HEK293 (cell line): ENCODE data around the gene CEP350.

ENCODE experiments used
- CTCF ChIA-PET: fragments of 350-600 bp; formaldehyde crosslinking; extraction: SDS; loops from one replicate; lab custom pipeline; 2021; ENCODE audit warnings: antibody characterized with exemption; lab: Yijun Ruan, JAX
- POLR2A ChIA-PET: fragments of 300-600 bp; formaldehyde crosslinking; extraction: SDS; loops from one replicate; lab custom pipeline; 2020; ENCODE audit warnings: antibody characterized with exemption, inconsistent platforms; lab: Yijun Ruan, JAX
- H3K27ac ChIP-seq: fragments of 200-500 bp; sonication (Bioruptor generic); 2 replicates; pipeline ENCODE4 v1.5.1; 2014; ENCODE audit warnings: low read depth, low read length, control low read depth, inconsistent platforms; ENCODE audit errors: extremely low read depth
- H3K36me3 ChIP-seq, 2 experiments: fragments of 200-500 bp in 1 of 2; sonication (Bioruptor generic) in 1 of 2; 1 replicate in 1 of 2; 2 replicates in 1 of 2; pipeline ENCODE4 v1.5.1; 2014 to 2017; ENCODE audit warnings: inconsistent platforms in 2 of 2, low read length in 2 of 2; ENCODE audit not compliant: control insufficient read depth in 2 of 2, insufficient read depth in 1 of 2
- H3K4me1 ChIP-seq: fragments of 200-500 bp; sonication (Bioruptor generic); 2 replicates; pipeline ENCODE4 v1.5.1; 2014; ENCODE audit warnings: mild to moderate bottlenecking, low read length, inconsistent platforms; ENCODE audit not compliant: control insufficient read depth, insufficient read depth
- H3K4me3 ChIP-seq: 2 replicates; pipeline ENCODE4 v1.5.1; 2011; ENCODE audit warnings: low read depth, mild to moderate bottlenecking, control low read depth, low read length, moderate library complexity
- H3K9me3 ChIP-seq: fragments of 200-500 bp; sonication (Bioruptor generic); 2 replicates; pipeline ENCODE4 v1.5.1; 2014; ENCODE audit warnings: low read depth, low read length, inconsistent platforms; ENCODE audit not compliant: control insufficient read depth, insufficient read depth
- FEZF1 ChIP-seq: fragments of 450-650 bp; formaldehyde crosslinking; IDR thresholded peaks from 2 replicates; pipeline ENCODE4 v1.5.1; 2016; ENCODE audit warnings: missing biosample characterization, missing genetic modification characterization
- GLIS1 ChIP-seq: fragments of 450-650 bp; formaldehyde crosslinking; IDR thresholded peaks from 2 replicates; pipeline ENCODE4 v1.5.1; 2016; ENCODE audit warnings: missing biosample characterization, missing genetic modification characterization
- KLF10 ChIP-seq: fragments of 450-650 bp; IDR thresholded peaks from 2 replicates; pipeline ENCODE4 v1.5.1; 2018; ENCODE audit warnings: missing biosample characterization, mild to moderate bottlenecking, missing genetic modification characterization
- KLF16 ChIP-seq: fragments of 450-650 bp; formaldehyde crosslinking; IDR thresholded peaks from 2 replicates; pipeline ENCODE4 v1.5.1; 2017; ENCODE audit warnings: missing biosample characterization, missing genetic modification characterization
- KLF7 ChIP-seq: fragments of 450-650 bp; formaldehyde crosslinking; IDR thresholded peaks from 2 replicates; pipeline ENCODE4 v1.5.1; 2016; ENCODE audit warnings: missing biosample characterization, missing genetic modification characterization, borderline replicate concordance
- KLF8 ChIP-seq: fragments of 450-650 bp; formaldehyde crosslinking; IDR thresholded peaks from 2 replicates; pipeline ENCODE4 v1.5.1; 2016; ENCODE audit warnings: missing biosample characterization, missing genetic modification characterization
- MZF1 ChIP-seq: fragments of 450-650 bp; formaldehyde crosslinking; IDR thresholded peaks from 2 replicates; pipeline ENCODE4 v1.5.1; 2017; ENCODE audit warnings: missing biosample characterization, missing genetic modification characterization, borderline replicate concordance
- PRDM1 ChIP-seq: fragments of 450-650 bp; formaldehyde crosslinking; IDR thresholded peaks from 2 replicates; pipeline ENCODE4; 2016; ENCODE audit warnings: missing biosample characterization, missing genetic modification characterization
- TRIM28 ChIP-seq: IDR thresholded peaks from 2 replicates; pipeline ENCODE4 v1.6.1; 2011; ENCODE audit warnings: low read length, control low read depth, borderline replicate concordance
- WT1 ChIP-seq: fragments of 450-650 bp; formaldehyde crosslinking; IDR thresholded peaks from 2 replicates; pipeline ENCODE4 v1.5.1; 2016; ENCODE audit warnings: missing biosample characterization, missing genetic modification characterization
- ZBTB17 ChIP-seq: fragments of 450-650 bp; formaldehyde crosslinking; IDR thresholded peaks from 2 replicates; pipeline ENCODE4 v1.5.1; 2016; ENCODE audit warnings: missing biosample characterization, missing genetic modification characterization
- ZFP69B ChIP-seq: fragments of 450-650 bp; formaldehyde crosslinking; IDR thresholded peaks from 2 replicates; pipeline ENCODE4 v1.5.1; 2016; ENCODE audit warnings: missing biosample characterization, missing genetic modification characterization
- ZNF175 ChIP-seq: fragments of 450-650 bp; formaldehyde crosslinking; IDR thresholded peaks from 2 replicates; pipeline ENCODE4 v1.5.1; 2016; ENCODE audit warnings: missing biosample characterization, missing genetic modification characterization
- ZNF239 ChIP-seq: fragments of 450-650 bp; formaldehyde crosslinking; IDR thresholded peaks from 2 replicates; pipeline ENCODE4 v1.5.1; 2016; ENCODE audit warnings: missing biosample characterization, missing genetic modification characterization
- ZNF335 ChIP-seq: fragments of 450-650 bp; formaldehyde crosslinking; conservative IDR thresholded peaks from 2 replicates; pipeline ENCODE4 v1.5.1; 2016; ENCODE audit warnings: missing biosample characterization, missing genetic modification characterization
- ZNF341 ChIP-seq: fragments of 450-650 bp; formaldehyde crosslinking; IDR thresholded peaks from 2 replicates; pipeline ENCODE4; 2016; ENCODE audit warnings: low read depth, missing biosample characterization, missing genetic modification characterization
- ZNF530 ChIP-seq: fragments of 450-650 bp; formaldehyde crosslinking; IDR thresholded peaks from 2 replicates; pipeline ENCODE4 v1.5.1; 2016; ENCODE audit warnings: low read depth, missing biosample characterization, missing genetic modification characterization
- ZNF626 ChIP-seq: fragments of 450-650 bp; sonication (Bioruptor Pico); formaldehyde crosslinking; IDR thresholded peaks from 2 replicates; pipeline ENCODE4 v1.5.1; 2018; ENCODE audit warnings: missing biosample characterization, missing genetic modification characterization, inconsistent platforms
- TF ChIP-seq, protein P1 (sequence below): fragments of 450-650 bp; formaldehyde crosslinking; IDR thresholded peaks from 2 replicates; pipeline ENCODE4 v1.5.1; 2016; ENCODE audit warnings: missing biosample characterization, missing genetic modification characterization
- TF ChIP-seq, protein P2 (sequence below): fragments of 450-650 bp; formaldehyde crosslinking; IDR thresholded peaks from 2 replicates; pipeline ENCODE4 v1.5.1; 2016; ENCODE audit warnings: missing biosample characterization, missing genetic modification characterization
- TF ChIP-seq, protein P3 (sequence below): fragments of 450-650 bp; formaldehyde crosslinking; IDR thresholded peaks from 2 replicates; pipeline ENCODE4 v1.5.0; 2017; ENCODE audit warnings: missing biosample characterization, missing genetic modification characterization, borderline replicate concordance
- TF ChIP-seq, protein P4 (sequence below): fragments of 450-650 bp; formaldehyde crosslinking; IDR thresholded peaks from 2 replicates; pipeline ENCODE4 v1.5.1; 2016; ENCODE audit warnings: missing biosample characterization, missing genetic modification characterization, low read depth
- TF ChIP-seq, protein P5 (sequence below): fragments of 450-650 bp; formaldehyde crosslinking; conservative IDR thresholded peaks from 2 replicates; pipeline ENCODE4 v1.5.1; 2016; ENCODE audit warnings: low read depth, missing biosample characterization, missing genetic modification characterization

Gene CEP350

DNA sequence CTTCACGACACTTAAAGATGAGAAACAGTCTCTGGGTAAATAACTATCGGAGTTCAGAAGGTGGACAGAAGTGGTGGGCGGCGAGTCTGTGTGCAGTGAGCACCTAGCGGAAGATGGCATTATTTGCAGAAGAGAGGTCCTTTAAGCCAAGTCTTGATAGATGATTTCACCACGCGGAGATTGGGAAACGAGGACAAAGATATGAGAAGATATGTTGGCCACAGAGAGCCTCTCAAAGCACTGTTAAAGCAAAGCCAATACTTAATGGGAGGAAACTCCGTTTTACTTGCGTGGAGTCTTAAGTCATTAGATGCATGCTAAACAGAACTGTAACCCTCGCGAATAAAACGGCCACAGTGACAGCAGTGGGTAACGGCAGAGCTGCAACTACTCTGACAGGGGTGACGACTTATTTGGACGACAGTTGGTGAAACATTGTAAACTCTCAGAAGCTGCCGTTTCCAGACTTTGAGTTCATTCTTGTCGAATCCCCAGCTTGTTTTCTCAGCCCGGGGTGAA lies 577 bp upstream of the CEP350 start:
- H3K9me3 ChIP-seq, result no peaks in the 10 kb centered on the region
- peak overlapping the region; percentile 93 for H3K27ac ChIP-seq
- peak overlapping the region; percentile 100 for H3K4me3 ChIP-seq
- H3K4me1 ChIP-seq, result peaks cover 4% of the 10 kb centered on the region; the same call in 1 of the 2 replicates
- POLR2A ChIA-PET, result interaction anchor here (0.7 to 2.9 kb wide), 6 partner anchors 15 to 72 kb away, joined by 3 to 29 read pairs (median 4); partner anchors contain the start of gene TOR1AIP1
- H3K36me3 ChIP-seq, result no peaks in the 10 kb centered on the region
- CTCF ChIA-PET, result interaction anchor here (0.6 to 1.8 kb wide), 6 partner anchors 17 to 170 kb away, joined by 3 to 6 read pairs (median 4); no protein-coding TSS in a partner anchor
- TF ChIP-seq GLIS1 (tag by site-specific recombination) (no peak), WT1 (tag by site-specific recombination) (peak; percentile 12; the same call in 1 of the 2 replicates), ZNF335 (tag by site-specific recombination) (peak; percentile 78), KLF8 (tag by site-specific recombination) (no peak), FEZF1 (tag by site-specific recombination) (no peak; the same call in 1 of the 2 replicates), ZNF175 (tag by site-specific recombination) (no peak), PRDM1 (tag by site-specific recombination) (peak; percentile 65; the same call in 1 of the 2 replicates), KLF16 (0 out of 2 replicates have a peak, but pooled peaks have one; percentile 42), ZNF239 (tag by site-specific recombination) (no peak), ZNF626 (no peak), ZNF341 (0 out of 2 replicates have a peak, but pooled peaks have one; percentile 8), KLF10 (tag by site-specific recombination) (no peak), ZBTB17 (tag by site-specific recombination) (peak; percentile 82), KLF7 (tag by site-specific recombination) (no peak), TRIM28 (0 out of 2 replicates have a peak, but pooled peaks have one; percentile 84), MZF1 (tag by site-specific recombination) (peak; percentile 52; the same call in 1 of the 2 replicates), ZNF530 (tag by site-specific recombination) (no peak), ZFP69B (tag by site-specific recombination) (peak; percentile 63; the same call in 1 of the 2 replicates)
- TF ChIP-seq, protein P1, sequence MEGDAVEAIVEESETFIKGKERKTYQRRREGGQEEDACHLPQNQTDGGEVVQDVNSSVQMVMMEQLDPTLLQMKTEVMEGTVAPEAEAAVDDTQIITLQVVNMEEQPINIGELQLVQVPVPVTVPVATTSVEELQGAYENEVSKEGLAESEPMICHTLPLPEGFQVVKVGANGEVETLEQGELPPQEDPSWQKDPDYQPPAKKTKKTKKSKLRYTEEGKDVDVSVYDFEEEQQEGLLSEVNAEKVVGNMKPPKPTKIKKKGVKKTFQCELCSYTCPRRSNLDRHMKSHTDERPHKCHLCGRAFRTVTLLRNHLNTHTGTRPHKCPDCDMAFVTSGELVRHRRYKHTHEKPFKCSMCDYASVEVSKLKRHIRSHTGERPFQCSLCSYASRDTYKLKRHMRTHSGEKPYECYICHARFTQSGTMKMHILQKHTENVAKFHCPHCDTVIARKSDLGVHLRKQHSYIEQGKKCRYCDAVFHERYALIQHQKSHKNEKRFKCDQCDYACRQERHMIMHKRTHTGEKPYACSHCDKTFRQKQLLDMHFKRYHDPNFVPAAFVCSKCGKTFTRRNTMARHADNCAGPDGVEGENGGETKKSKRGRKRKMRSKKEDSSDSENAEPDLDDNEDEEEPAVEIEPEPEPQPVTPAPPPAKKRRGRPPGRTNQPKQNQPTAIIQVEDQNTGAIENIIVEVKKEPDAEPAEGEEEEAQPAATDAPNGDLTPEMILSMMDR (tag by site-specific recombination), result peak; percentile 75; the same call in 1 of the 2 replicates
- TF ChIP-seq, protein P2, sequence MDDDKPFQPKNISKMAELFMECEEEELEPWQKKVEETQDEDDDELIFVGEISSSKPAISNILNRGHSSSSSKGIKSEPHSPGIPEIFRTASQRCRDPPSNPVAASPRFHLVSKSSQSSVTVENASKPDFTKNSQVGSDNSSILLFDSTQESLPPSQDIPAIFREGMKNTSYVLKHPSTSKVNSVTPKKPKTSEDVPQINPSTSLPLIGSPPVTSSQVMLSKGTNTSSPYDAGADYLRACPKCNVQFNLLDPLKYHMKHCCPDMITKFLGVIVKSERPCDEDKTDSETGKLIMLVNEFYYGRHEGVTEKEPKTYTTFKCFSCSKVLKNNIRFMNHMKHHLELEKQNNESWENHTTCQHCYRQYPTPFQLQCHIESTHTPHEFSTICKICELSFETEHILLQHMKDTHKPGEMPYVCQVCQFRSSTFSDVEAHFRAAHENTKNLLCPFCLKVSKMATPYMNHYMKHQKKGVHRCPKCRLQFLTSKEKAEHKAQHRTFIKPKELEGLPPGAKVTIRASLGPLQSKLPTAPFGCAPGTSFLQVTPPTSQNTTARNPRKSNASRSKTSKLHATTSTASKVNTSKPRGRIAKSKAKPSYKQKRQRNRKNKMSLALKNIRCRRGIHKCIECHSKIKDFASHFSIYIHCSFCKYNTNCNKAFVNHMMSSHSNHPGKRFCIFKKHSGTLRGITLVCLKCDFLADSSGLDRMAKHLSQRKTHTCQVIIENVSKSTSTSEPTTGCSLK (tag by site-specific recombination), result no peak
- TF ChIP-seq, protein P3, sequence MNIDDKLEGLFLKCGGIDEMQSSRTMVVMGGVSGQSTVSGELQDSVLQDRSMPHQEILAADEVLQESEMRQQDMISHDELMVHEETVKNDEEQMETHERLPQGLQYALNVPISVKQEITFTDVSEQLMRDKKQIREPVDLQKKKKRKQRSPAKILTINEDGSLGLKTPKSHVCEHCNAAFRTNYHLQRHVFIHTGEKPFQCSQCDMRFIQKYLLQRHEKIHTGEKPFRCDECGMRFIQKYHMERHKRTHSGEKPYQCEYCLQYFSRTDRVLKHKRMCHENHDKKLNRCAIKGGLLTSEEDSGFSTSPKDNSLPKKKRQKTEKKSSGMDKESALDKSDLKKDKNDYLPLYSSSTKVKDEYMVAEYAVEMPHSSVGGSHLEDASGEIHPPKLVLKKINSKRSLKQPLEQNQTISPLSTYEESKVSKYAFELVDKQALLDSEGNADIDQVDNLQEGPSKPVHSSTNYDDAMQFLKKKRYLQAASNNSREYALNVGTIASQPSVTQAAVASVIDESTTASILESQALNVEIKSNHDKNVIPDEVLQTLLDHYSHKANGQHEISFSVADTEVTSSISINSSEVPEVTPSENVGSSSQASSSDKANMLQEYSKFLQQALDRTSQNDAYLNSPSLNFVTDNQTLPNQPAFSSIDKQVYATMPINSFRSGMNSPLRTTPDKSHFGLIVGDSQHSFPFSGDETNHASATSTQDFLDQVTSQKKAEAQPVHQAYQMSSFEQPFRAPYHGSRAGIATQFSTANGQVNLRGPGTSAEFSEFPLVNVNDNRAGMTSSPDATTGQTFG (tag by site-specific recombination), result no peak
- TF ChIP-seq, protein P4, sequence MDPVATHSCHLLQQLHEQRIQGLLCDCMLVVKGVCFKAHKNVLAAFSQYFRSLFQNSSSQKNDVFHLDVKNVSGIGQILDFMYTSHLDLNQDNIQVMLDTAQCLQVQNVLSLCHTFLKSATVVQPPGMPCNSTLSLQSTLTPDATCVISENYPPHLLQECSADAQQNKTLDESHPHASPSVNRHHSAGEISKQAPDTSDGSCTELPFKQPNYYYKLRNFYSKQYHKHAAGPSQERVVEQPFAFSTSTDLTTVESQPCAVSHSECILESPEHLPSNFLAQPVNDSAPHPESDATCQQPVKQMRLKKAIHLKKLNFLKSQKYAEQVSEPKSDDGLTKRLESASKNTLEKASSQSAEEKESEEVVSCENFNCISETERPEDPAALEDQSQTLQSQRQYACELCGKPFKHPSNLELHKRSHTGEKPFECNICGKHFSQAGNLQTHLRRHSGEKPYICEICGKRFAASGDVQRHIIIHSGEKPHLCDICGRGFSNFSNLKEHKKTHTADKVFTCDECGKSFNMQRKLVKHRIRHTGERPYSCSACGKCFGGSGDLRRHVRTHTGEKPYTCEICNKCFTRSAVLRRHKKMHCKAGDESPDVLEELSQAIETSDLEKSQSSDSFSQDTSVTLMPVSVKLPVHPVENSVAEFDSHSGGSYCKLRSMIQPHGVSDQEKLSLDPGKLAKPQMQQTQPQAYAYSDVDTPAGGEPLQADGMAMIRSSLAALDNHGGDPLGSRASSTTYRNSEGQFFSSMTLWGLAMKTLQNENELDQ (tag by site-specific recombination), result no peak
- TF ChIP-seq, protein P5, sequence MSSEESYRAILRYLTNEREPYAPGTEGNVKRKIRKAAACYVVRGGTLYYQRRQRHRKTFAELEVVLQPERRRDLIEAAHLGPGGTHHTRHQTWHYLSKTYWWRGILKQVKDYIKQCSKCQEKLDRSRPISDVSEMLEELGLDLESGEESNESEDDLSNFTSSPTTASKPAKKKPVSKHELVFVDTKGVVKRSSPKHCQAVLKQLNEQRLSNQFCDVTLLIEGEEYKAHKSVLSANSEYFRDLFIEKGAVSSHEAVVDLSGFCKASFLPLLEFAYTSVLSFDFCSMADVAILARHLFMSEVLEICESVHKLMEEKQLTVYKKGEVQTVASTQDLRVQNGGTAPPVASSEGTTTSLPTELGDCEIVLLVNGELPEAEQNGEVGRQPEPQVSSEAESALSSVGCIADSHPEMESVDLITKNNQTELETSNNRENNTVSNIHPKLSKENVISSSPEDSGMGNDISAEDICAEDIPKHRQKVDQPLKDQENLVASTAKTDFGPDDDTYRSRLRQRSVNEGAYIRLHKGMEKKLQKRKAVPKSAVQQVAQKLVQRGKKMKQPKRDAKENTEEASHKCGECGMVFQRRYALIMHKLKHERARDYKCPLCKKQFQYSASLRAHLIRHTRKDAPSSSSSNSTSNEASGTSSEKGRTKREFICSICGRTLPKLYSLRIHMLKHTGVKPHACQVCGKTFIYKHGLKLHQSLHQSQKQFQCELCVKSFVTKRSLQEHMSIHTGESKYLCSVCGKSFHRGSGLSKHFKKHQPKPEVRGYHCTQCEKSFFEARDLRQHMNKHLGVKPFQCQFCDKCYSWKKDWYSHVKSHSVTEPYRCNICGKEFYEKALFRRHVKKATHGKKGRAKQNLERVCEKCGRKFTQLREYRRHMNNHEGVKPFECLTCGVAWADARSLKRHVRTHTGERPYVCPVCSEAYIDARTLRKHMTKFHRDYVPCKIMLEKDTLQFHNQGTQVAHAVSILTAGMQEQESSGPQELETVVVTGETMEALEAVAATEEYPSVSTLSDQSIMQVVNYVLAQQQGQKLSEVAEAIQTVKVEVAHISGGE (tag by site-specific recombination), result peak; percentile 66
